Heart left ventricle (tissue), 16 donors: Measurements from ENCODE around the gene ST6GALNAC4. TPM values are rescaled to one million over a fixed set of nuclear protein-coding genes. Genes with fewer than 3 reads are reported as not detected.

Experiments
- ATAC-seq, 4 donors: fragments of 200-7000 bp; cut with Tn5 transposase; one replicate each; pipeline ENCODE4 v1.9.1; 2020 to 2022; ENCODE audit warnings: moderate library complexity in 4 of 4, mild to moderate bottlenecking in 3 of 4, moderate number of reproducible peaks in 1 of 4
- DNase-seq, 5 donors: peaks; one replicate each; pipeline ENCODE4 v3.0.0-alpha.2; 2020
- H3K27ac ChIP-seq, 12 donors: fragments of 200-600 bp; sonication (generic) in 4 of 12; one replicate each; pipeline versions ENCODE4 v1.5.0 to v1.8.0; 2016 to 2022; ENCODE audit warnings: mild to moderate bottlenecking in 2 of 12
- H3K27me3 ChIP-seq, 9 donors: fragments of 200-600 bp; sonication (generic) in 2 of 9; one replicate each; pipeline versions ENCODE4 v1.5.1 to v1.8.0; 2016 to 2022; ENCODE audit warnings: mild to moderate bottlenecking in 3 of 9
- H3K36me3 ChIP-seq, 9 donors: fragments of 200-600 bp; sonication (generic) in 2 of 9; one replicate each; pipeline versions ENCODE4 v1.5.0 to v1.8.0; 2018 to 2022; ENCODE audit warnings: mild to moderate bottlenecking in 2 of 9
- H3K4me1 ChIP-seq, 12 donors: fragments of 200-600 bp; sonication (generic) in 4 of 12; one replicate each; pipeline versions ENCODE4 v1.5.0 to v1.8.0; 2016 to 2022; ENCODE audit warnings: mild to moderate bottlenecking in 3 of 12
- H3K4me3 ChIP-seq, 12 donors: fragments of 200-600 bp; sonication (generic) in 4 of 12; one replicate each; pipeline versions ENCODE4 v1.5.0 to v1.8.0; 2017 to 2022; ENCODE audit warnings: mild to moderate bottlenecking in 9 of 12, moderate library complexity in 4 of 12
- H3K9me3 ChIP-seq, 12 donors: fragments of 200-600 bp; sonication (generic) in 4 of 12; one replicate each; pipeline versions ENCODE4 v1.5.0 to v1.8.0; 2016 to 2022; ENCODE audit warnings: mild to moderate bottlenecking in 1 of 12
- POLR2A ChIP-seq, 2 donors: fragments of 450-650 bp; IDR thresholded peaks; one replicate each; pipeline ENCODE4 v1.6.1; 2017; ENCODE audit warnings: antibody characterized with exemption in 2 of 2, mild to moderate bottlenecking in 2 of 2, moderate library complexity in 2 of 2
- WGBS, 4 donors: extraction: QIAGEN DNeasy Blood & Tissue Kit in 2 of 4; methylation state at CpG; one replicate each; pipeline versions ENCODE4 v1.1.5 to v1.1.7; 2013 to 2018; 5-methylcytosine and 5-hydroxymethylcytosine counted together
- intact Hi-C, 10 donors: fragments of 100-400 bp; cut with DNase I; formaldehyde crosslinking; loops; one replicate each; pipeline versions ENCODE4 v1.11.1 to v1.14.2; 2022
- polyA plus RNA-seq, 2 donors: library from polyadenylated mRNA; stranded (reverse); fragments of 200-250 nt; gene quantifications; one replicate each; pipeline ENCODE4 v1.2.3, GENCODE V29; 2013
- total RNA-seq, 9 donors: library from RNA; depleted of rRNA in 2 of 9; stranded (reverse); fragments of >200 nt in 2 of 9; fragmentation: NEBNext Ultra II Directional in 3 of 9; extraction: Animal tissue kit (Norgen Biotek cat#: 25700) in 3 of 9; gene quantifications; one replicate each; pipeline versions ENCODE4 v1.1.0 to v1.2.4, GENCODE V29; 2016 to 2023
- TF ChIP-seq, protein P1 (sequence below), 12 donors: fragments of 200-600 bp; sonication (generic) in 4 of 12; IDR thresholded peaks; one replicate each; pipeline versions ENCODE4 v1.5.0 to v1.8.0; 2018 to 2022; ENCODE audit warnings: antibody characterized with exemption in 12 of 12, mild to moderate bottlenecking in 5 of 12
- donor health status: ischemic (EF 13 %, LVEDD 7.1; RV severe dilation, severe dysfunction).
- donor health status: healthy with polysubstance abuse.
- donor health status: DM: no; HTN: yes; CAD: no.
- donor health status: DM: no; HTN: no; CAD: no.
- donor health status: ischemic (EF 25% LVEDD 6.9; RV normal size, moderate dysfunction).
- donor health status: ischemic (EF 25% LVEDD 5.7; RV mildly dilated, moderate dysfunction).
- donor health status: healthy.
- donor health status: DM: yes; HTN: yes; CAD: no.
- donor health status: ischemic (EF 35%, LVEDD 5.7; RV mildly dilated, moderate dysfunction).
- donor health status: nonischemic (EF 11% LVEDD 7.7; RV severe dilation, severe dysfunction).
- donor health status: DM: yes; HTN: yes; CAD: no.
- donor health status: PGD.
- donor health status: ischemic (EF 29% LVEDD 5.4; RV normal size, mild dysfunction).
- donor health status: nonischemic (EF 23%, LVEDD 6.1; RV moderate dilation, normal function).

Gene ST6GALNAC4
- total and polyA plus RNA-seq, 11 donors: 17.0 to 72.0 (median 42.6) TPM

DNA sequence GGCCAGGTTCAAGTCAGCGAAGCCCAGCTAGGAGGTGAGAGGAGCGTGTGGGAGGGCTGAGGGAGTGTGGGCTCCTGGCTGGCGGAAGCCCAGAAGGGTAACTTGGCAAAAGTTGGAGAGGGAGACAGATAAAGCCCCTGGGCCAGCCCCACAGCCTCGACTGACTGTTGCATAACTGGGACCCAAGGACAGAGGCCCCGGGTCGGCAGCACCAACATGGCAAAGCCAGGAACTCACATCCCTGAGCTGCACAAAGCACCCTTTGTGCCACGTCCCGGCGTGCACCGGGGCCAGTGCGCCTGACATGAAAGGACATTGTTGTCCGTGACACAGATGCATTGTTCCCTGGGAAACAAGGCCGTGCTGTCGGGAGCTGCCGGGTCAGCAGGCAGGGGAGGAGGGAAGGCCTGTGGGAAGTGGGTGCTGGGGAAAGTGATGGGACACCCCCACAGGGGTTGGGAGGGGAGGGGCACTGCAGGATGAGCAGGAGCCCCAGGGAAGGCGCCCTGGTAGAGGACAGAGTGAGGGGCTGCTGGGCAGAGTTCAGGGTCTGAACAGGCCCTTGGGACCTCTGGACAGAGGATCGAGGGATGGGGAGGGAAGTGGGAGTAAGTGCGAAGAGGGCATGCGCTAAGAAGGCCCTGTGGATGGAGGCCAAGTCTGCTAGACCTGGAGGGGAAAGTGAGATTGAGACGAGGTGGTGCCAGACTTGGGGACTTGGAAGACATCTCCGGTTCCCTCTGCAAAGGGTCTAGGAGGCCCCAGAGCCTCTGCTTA is 33.9 kb upstream of the ST6GALNAC4 start:
- Histone ChIP-seq H3K27me3 (no peaks in the 10 kb centered on the region), H3K36me3 (peaks cover 0 to under 1% (median 0%) of the 10 kb centered on the region in 9 donors), H3K9me3 (no peaks in the 10 kb centered on the region), H3K4me1 (peaks cover 0 to 91% (median 53%) of the 10 kb centered on the region in 12 donors), H3K4me3 (peak overlapping the region in 4 of 12 donors; percentile 4 to 27 (median 20)), H3K27ac (peak overlapping the region; percentile 53 to 90 (median 80))
- intact Hi-C loops: no loop called here
- ATAC-seq: peak; percentile 56 to 82 (median 68)
- TF ChIP-seq, protein P1, sequence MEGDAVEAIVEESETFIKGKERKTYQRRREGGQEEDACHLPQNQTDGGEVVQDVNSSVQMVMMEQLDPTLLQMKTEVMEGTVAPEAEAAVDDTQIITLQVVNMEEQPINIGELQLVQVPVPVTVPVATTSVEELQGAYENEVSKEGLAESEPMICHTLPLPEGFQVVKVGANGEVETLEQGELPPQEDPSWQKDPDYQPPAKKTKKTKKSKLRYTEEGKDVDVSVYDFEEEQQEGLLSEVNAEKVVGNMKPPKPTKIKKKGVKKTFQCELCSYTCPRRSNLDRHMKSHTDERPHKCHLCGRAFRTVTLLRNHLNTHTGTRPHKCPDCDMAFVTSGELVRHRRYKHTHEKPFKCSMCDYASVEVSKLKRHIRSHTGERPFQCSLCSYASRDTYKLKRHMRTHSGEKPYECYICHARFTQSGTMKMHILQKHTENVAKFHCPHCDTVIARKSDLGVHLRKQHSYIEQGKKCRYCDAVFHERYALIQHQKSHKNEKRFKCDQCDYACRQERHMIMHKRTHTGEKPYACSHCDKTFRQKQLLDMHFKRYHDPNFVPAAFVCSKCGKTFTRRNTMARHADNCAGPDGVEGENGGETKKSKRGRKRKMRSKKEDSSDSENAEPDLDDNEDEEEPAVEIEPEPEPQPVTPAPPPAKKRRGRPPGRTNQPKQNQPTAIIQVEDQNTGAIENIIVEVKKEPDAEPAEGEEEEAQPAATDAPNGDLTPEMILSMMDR (IDR thresholded peaks at IDR 0.05): no peak
- no peak for TF ChIP-seq POLR2A (IDR thresholded peaks at IDR 0.05)
- 34 to 44% (median 37%) methylated on average over 21 of the region's 21 CpGs for WGBS, 4 donors
- peak in 4 of 5 donors; percentile 65 to 78 (median 72) for DNase-seq

DNA sequence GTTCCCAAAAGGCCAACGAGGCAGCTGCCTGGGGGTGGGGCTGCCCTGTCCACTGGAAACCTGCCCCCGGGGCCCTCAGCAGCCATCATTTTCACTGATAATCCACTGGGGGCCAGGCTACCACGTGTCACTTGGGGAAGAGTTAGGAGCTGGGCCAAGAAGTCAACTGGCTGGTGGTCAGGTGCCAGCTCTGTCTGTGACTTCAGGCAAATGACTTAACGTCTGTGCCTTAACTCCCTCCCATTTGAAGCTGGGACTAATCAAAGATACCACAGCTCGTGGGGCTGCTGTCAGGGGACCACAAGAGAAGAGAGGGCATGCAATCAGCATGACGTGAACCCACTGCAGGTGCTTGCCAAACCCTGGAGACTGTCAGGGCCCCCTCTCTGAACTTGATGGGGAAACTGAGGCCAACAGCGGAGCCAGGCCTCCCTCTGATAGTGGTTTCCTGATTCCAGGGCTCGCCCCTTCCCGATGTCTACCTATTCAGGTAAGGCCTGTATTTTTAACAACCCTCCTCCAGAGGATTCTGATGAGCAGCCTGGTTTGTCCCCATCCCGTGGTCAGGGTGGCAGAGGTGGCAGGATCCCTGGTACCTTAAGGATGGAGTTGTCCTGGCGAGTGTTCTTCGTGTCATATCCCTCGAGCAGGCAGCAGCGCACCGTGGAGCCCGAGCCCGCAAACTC is 33.1 kb upstream of the ST6GALNAC4 start:
- peak overlapping the region in 5 of 12 donors; percentile 12 to 27 (median 19) for H3K4me3 ChIP-seq
- 49 to 62% (median 52%) methylated on average over 17 of the region's 17 CpGs for WGBS, 4 donors
- H3K4me1 ChIP-seq: peaks cover 0 to 86% (median 48%) of the 10 kb centered on the region in 12 donors
- no peak for TF ChIP-seq POLR2A (IDR thresholded peaks at IDR 0.05)
- TF ChIP-seq, protein P1 (IDR thresholded peaks at IDR 0.05): no peak
- H3K36me3 ChIP-seq: peaks cover 0 to 8% (median 6%) of the 10 kb centered on the region in 9 donors
- DNase-seq (peak in 3 of 5 donors; percentile 62 to 72 (median 68)), ATAC-seq (peak; percentile 10 to 61 (median 40))
- H3K27ac ChIP-seq: peak overlapping the region; percentile 53 to 90 (median 80)
- H3K9me3 ChIP-seq: no peaks in the 10 kb centered on the region
- H3K27me3 ChIP-seq: no peaks in the 10 kb centered on the region
- intact Hi-C loops: loop anchor here in 2 of 10 donors (1.0 to 5.0 kb wide), 2 partner anchors 22 to 167 kb away; no protein-coding TSS in a partner anchor

DNA sequence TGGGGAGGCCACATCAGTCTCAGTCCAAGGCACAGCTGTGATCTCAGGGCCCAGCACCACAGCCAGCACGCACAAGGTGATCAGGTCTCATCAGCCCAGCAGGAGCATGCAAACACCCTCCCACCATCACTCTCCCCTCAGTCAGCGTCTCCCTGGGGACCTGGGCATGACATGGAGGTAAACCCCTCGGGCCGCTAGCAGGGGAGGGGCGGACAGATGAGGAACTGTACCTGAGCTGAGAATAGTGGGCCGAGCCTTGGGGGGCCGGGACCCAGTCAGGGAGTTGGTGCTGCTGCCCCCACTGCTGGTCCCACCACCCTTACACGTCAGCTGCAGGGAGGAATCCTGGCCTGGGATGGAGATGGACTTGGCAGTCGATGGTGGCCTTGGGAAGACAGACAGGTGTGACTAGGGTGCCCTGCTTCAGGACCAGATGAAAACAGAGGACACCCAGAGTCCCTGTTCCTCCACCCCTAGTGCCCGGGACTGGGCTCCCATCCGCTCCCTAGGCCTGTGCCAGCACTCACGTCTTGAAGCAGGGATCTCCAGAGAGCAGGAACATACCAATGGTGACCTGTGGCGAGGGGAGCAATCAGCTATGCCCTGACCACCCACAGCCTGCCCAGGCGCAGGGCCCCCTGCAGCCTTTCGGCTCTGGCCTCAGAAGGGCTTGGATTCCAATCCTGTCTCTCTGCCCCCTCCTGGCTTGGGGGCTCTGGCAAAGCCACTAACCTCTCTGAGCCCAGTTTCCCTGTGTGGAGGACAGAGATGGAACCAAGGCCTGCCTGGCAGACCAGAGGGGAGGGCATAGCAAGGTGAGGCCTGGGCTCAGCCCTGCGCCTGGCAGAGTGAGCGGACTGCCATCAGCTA is 31.2 kb upstream of the ST6GALNAC4 start:
- DNase-seq: peak in 1 of 5 donors; percentile 25
- TF ChIP-seq, protein P1 (IDR thresholded peaks at IDR 0.05): no peak
- TF ChIP-seq POLR2A (IDR thresholded peaks at IDR 0.05): no peak
- Histone ChIP-seq H3K9me3 (no peaks in the 10 kb centered on the region), H3K27ac (peak overlapping the region in 10 of 12 donors; percentile 13 to 85 (median 39)), H3K4me1 (peaks cover 0 to 67% (median 42%) of the 10 kb centered on the region in 12 donors), H3K4me3 (no peak overlapping the region), H3K27me3 (no peaks in the 10 kb centered on the region), H3K36me3 (peaks cover 0 to 22% (median 17%) of the 10 kb centered on the region in 9 donors)
- ATAC-seq: peak in 1 of 4 donors; percentile 3
- 78 to 89% (median 83%) methylated on average over 12 to 17 of the region's 17 CpGs for WGBS, 4 donors
- intact Hi-C loops: loop anchor here in 2 of 10 donors (1.0 to 5.0 kb wide), 2 partner anchors 86 to 169 kb away; no protein-coding TSS in a partner anchor
